Parathyroid adenoma (tissue), 2 donors: ENCODE measurements around the gene ZNF491.

ENCODE experiments used
- H2AFZ ChIP-seq: fragments of 300-600 bp; sonication (generic); one replicate; pipeline ENCODE4 v1.7.0; 2017; ENCODE audit warnings: antibody characterized with exemption, mild to moderate bottlenecking
- H3K27ac ChIP-seq: fragments of 300-600 bp; sonication (generic); one replicate; pipeline ENCODE4 v1.7.0; 2017
- H3K27me3 ChIP-seq: fragments of 300-600 bp; sonication (generic); one replicate; pipeline ENCODE4 v1.7.0; 2017; ENCODE audit warnings: low read length; ENCODE audit not compliant: control insufficient read depth, insufficient read depth
- H3K36me3 ChIP-seq: fragments of 300-600 bp; sonication (generic); one replicate; pipeline ENCODE4 v1.7.0; 2017; ENCODE audit warnings: low read length; ENCODE audit not compliant: control insufficient read depth, insufficient read depth
- H3K4me1 ChIP-seq: fragments of 300-600 bp; sonication (generic); one replicate; pipeline ENCODE4 v1.7.0; 2017; ENCODE audit warnings: control low read depth
- H3K4me2 ChIP-seq: fragments of 300-600 bp; sonication (generic); one replicate; pipeline ENCODE4 v1.7.0; 2017; ENCODE audit warnings: low read length
- H3K4me3 ChIP-seq: fragments of 300-600 bp; sonication (generic); one replicate; pipeline ENCODE4 v1.7.0; 2017; ENCODE audit warnings: low read depth, low read length
- H3K79me2 ChIP-seq: fragments of 300-600 bp; sonication (generic); one replicate; pipeline ENCODE4 v1.7.0; 2017; ENCODE audit warnings: control low read depth
- H3K9ac ChIP-seq: fragments of 300-600 bp; sonication (generic); one replicate; pipeline ENCODE4 v1.7.0; 2017; ENCODE audit warnings: mild to moderate bottlenecking
- H3K9me3 ChIP-seq: fragments of 300-600 bp; sonication (generic); one replicate; pipeline ENCODE4 v1.7.0; 2017; ENCODE audit warnings: low read length; ENCODE audit not compliant: control insufficient read depth
- TF ChIP-seq, protein P1 (sequence below): fragments of 300-600 bp; sonication (generic); IDR thresholded peaks from one replicate; pipeline ENCODE4 v1.7.0; 2017; ENCODE audit warnings: antibody characterized with exemption, mild to moderate bottlenecking
- donor health status: primary hyperparathyroidism.

ZNF491 gene

DNA sequence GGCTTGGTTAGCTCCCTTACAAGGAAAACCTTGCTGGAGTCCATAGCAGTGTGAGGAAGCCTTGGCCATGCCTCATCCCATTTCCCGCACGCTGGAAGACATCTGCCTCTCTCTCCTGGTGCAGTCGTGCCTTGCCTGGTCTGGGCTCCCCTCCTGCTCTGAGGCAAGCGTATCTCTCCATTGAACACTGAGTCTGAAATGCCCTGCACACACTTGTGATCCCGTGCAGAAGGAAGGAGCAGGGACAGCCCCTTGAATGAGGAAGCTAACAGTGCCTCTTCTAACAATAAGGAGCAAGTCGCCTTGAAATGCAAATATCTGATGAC lies 15.3 kb downstream of the ZNF491 start:
- no peaks in the 10 kb centered on the region for H3K36me3 ChIP-seq
- H3K79me2 ChIP-seq, result peaks cover 16% of the 10 kb centered on the region
- peak overlapping the region; percentile 98 for H3K4me3 ChIP-seq
- H3K4me2 ChIP-seq, result peak overlapping the region; percentile 97
- H3K27ac ChIP-seq, result peak overlapping the region; percentile 99
- TF ChIP-seq, protein P1, sequence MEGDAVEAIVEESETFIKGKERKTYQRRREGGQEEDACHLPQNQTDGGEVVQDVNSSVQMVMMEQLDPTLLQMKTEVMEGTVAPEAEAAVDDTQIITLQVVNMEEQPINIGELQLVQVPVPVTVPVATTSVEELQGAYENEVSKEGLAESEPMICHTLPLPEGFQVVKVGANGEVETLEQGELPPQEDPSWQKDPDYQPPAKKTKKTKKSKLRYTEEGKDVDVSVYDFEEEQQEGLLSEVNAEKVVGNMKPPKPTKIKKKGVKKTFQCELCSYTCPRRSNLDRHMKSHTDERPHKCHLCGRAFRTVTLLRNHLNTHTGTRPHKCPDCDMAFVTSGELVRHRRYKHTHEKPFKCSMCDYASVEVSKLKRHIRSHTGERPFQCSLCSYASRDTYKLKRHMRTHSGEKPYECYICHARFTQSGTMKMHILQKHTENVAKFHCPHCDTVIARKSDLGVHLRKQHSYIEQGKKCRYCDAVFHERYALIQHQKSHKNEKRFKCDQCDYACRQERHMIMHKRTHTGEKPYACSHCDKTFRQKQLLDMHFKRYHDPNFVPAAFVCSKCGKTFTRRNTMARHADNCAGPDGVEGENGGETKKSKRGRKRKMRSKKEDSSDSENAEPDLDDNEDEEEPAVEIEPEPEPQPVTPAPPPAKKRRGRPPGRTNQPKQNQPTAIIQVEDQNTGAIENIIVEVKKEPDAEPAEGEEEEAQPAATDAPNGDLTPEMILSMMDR, result no peak
- peak overlapping the region; percentile 93 for H2AFZ ChIP-seq
- H3K4me1 ChIP-seq, result peaks cover 22% of the 10 kb centered on the region
- no peaks in the 10 kb centered on the region for H3K27me3 ChIP-seq
- no peaks in the 10 kb centered on the region for H3K9me3 ChIP-seq
- H3K9ac ChIP-seq, result no peak overlapping the region

DNA sequence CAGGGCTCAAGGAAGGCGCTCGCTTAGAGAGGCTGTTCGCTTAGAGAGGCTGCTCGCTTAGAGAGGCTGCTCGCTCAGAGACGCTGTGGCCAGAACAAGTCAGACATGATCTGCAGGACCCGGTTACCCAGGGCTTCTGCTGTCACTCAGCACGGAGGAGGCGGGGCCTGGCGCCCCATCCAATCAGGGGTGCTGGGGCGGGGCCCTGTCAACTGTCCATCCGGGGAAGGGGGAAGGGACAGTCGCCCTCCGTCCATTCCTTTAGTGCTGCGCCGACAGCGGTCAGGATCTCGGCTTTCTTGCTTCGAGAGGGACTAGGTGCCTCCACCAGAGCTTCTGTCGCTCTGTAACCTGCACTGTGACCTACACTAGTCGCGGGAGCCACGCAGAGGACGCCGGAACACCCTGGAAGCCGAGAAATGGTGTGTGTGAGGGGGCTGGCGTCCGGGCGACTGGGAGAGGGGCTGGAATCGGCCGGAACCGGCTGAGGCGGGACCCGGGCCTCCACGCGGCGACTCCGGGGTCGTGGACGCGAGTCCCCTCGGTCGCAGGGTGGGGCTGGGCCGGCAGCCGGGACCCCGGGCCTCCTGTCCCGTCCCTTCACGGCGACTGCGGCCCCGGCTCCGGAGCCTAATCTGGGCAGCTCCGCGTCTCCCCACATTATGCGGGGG lies 15.8 kb downstream of the ZNF491 start, which contains the start of gene ZNF440:
TSS of gene ZNF440 (plus strand) at position 245 of the 671 bp plus-strand sequence. CDS start at position 420, 175 bp downstream.
- H3K79me2 ChIP-seq, result peaks cover 16% of the 10 kb centered on the region
- TF ChIP-seq, protein P1, result no peak
- H3K4me1 ChIP-seq, result peaks cover 22% of the 10 kb centered on the region
- H3K27ac ChIP-seq, result peak within 1 kb of the TSS; percentile 99
- peak within 1 kb of the TSS; percentile 99 for H3K9ac ChIP-seq
- H3K4me2 ChIP-seq, result peak within 1 kb of the TSS; percentile 97
- H2AFZ ChIP-seq, result peak within 1 kb of the TSS; percentile 93
- no peaks in the 10 kb centered on the region for H3K9me3 ChIP-seq
- H3K4me3 ChIP-seq, result peak within 1 kb of the TSS; percentile 98
- H3K27me3 ChIP-seq, result no peaks in the 10 kb centered on the region
- no peaks in the 10 kb centered on the region for H3K36me3 ChIP-seq

DNA sequence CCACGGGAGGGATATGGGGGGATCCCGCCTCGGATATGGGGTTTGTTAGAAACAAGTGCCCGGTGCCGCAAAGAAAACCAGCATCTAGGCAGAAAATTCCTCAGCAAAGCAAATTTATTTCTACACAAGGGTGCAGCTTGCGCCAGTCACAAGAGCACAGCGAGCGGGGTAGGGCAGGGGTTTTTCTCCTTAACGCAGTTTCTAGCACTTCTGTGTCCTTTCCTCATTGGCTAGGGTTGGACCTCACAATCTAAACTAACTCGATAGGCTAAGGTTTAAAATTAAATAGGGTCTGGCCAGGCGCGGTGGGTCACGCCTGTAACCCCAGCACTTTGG lies 16.3 kb downstream of the ZNF491 start:
- Histone ChIP-seq H3K9ac (peak overlapping the region; percentile 99), H3K4me2 (peak overlapping the region; percentile 89), H2AFZ (peak overlapping the region; percentile 93), H3K27me3 (no peaks in the 10 kb centered on the region), H3K36me3 (no peaks in the 10 kb centered on the region), H3K4me1 (peaks cover 22% of the 10 kb centered on the region), H3K79me2 (peaks cover 16% of the 10 kb centered on the region), H3K27ac (peak overlapping the region; percentile 99), H3K9me3 (no peaks in the 10 kb centered on the region), H3K4me3 (peak overlapping the region; percentile 98)
- TF ChIP-seq, protein P1, result no peak

DNA sequence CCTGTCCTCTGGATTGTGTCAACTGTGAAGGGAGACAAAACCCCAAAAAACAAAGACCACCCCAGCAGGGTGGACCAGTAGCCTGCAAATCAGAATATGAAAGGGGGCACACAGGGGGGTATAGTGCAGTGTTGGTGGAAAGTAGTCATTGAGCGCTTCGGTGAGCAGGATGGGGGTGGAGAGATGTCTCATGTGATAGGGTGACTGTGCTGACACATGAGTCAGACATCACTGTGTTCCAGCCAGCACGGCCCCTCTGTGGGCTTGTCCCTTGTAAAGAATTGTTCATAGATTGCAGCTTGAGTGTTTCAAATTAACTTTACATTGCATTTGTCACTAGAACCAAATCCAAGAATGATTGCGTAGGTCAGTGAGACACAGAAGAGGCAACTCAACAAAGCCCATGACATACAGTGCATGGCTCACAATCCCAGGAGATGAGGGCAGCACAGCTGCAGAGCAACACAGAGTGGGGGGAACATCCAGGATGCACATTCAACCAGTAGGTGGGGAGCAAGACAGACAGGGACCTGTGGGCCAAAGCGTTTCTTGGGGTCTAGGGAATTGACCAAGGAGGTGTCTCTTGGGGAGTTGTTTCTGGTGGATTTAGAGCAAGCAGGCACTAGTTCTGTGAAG lies 23.3 kb downstream of the ZNF491 start:
- peak overlapping the region; percentile 95 for H3K27ac ChIP-seq
- peak overlapping the region; percentile 27 for H3K4me3 ChIP-seq
- H3K27me3 ChIP-seq, result no peaks in the 10 kb centered on the region
- TF ChIP-seq, protein P1, result no peak
- H3K9ac ChIP-seq, result no peak overlapping the region
- peaks cover 25% of the 10 kb centered on the region for H3K79me2 ChIP-seq
- no peaks in the 10 kb centered on the region for H3K9me3 ChIP-seq
- H3K4me1 ChIP-seq, result peaks cover 43% of the 10 kb centered on the region
- H3K4me2 ChIP-seq, result peak overlapping the region; percentile 52
- no peaks in the 10 kb centered on the region for H3K36me3 ChIP-seq
- no peak overlapping the region for H2AFZ ChIP-seq
